ENCODE results near the gene ELAPOR1.

ELAPOR1 gene

GRCh38 chr1:109099938-109100773 is 13.8 kb upstream of the ELAPOR1 start:
- H3K36me3 ChIP-seq (ENCODE audit: control insufficient read depth, insufficient read depth, low read length, severe bottlenecking) = peaks cover 23% of the 10 kb centered on the region
- H3K9ac ChIP-seq (ENCODE audit: low read length) = peak overlapping the region; percentile 99
- peak overlapping the region; percentile 98 for H3K4me3 ChIP-seq (ENCODE audit: low read length)
- no peaks in the 10 kb centered on the region for H3K9me3 ChIP-seq (ENCODE audit: control insufficient read depth, low read length)
- peak; percentile 99 for DNase-seq (ENCODE audit: low read depth)
- H3K4me1 ChIP-seq (ENCODE audit: control insufficient read depth, insufficient read depth, low read length) = peaks cover 16% of the 10 kb centered on the region
- H3K27me3 ChIP-seq (replicated peaks; ENCODE audit: control insufficient read depth, insufficient read depth, low read length) = no peaks in the 10 kb centered on the region

GRCh38 chr1:109104364-109105151 is 9.4 kb upstream of the ELAPOR1 start:
- Histone ChIP-seq H3K4me1 (ENCODE audit: control insufficient read depth, insufficient read depth, low read length) (peaks cover 16% of the 10 kb centered on the region), H3K9me3 (ENCODE audit: control insufficient read depth, low read length) (no peaks in the 10 kb centered on the region), H3K9ac (ENCODE audit: low read length) (no peak overlapping the region), H3K4me3 (ENCODE audit: low read length) (no peak overlapping the region), H3K36me3 (ENCODE audit: control insufficient read depth, insufficient read depth, low read length, severe bottlenecking) (peaks cover 10% of the 10 kb centered on the region), H3K27me3 (replicated peaks; ENCODE audit: control insufficient read depth, insufficient read depth, low read length) (no peaks in the 10 kb centered on the region)
- peak; percentile 9 for DNase-seq (ENCODE audit: low read depth)

GRCh38 chr1:109105881-109106280 is 8.0 kb upstream of the ELAPOR1 start:
- Histone ChIP-seq H3K36me3 (ENCODE audit: control insufficient read depth, insufficient read depth, low read length, severe bottlenecking) (peaks cover 10% of the 10 kb centered on the region), H3K9ac (ENCODE audit: low read length) (no peak overlapping the region), H3K4me3 (ENCODE audit: low read length) (no peak overlapping the region), H3K27me3 (replicated peaks; ENCODE audit: control insufficient read depth, insufficient read depth, low read length) (no peaks in the 10 kb centered on the region), H3K4me1 (ENCODE audit: control insufficient read depth, insufficient read depth, low read length) (peaks cover 14% of the 10 kb centered on the region), H3K9me3 (ENCODE audit: control insufficient read depth, low read length) (no peaks in the 10 kb centered on the region)
- DNase-seq (ENCODE audit: low read depth) = no peak

GRCh38 chr1:109107785-109108184 is 6.1 kb upstream of the ELAPOR1 start:
- DNase-seq (ENCODE audit: low read depth) = no peak
- Histone ChIP-seq H3K4me3 (ENCODE audit: low read length) (no peak overlapping the region), H3K4me1 (ENCODE audit: control insufficient read depth, insufficient read depth, low read length) (peaks cover 22% of the 10 kb centered on the region), H3K36me3 (ENCODE audit: control insufficient read depth, insufficient read depth, low read length, severe bottlenecking) (peaks cover 5% of the 10 kb centered on the region), H3K9me3 (ENCODE audit: control insufficient read depth, low read length) (no peaks in the 10 kb centered on the region), H3K9ac (ENCODE audit: low read length) (no peak overlapping the region), H3K27me3 (replicated peaks; ENCODE audit: control insufficient read depth, insufficient read depth, low read length) (no peaks in the 10 kb centered on the region)

- Histone ChIP-seq H3K4me1 (ENCODE audit: control insufficient read depth, insufficient read depth, low read length) (peaks cover 22% of the 10 kb centered on the region), H3K9ac (ENCODE audit: low read length) (no peak overlapping the region), H3K36me3 (ENCODE audit: control insufficient read depth, insufficient read depth, low read length, severe bottlenecking) (no peaks in the 10 kb centered on the region), H3K27me3 (replicated peaks; ENCODE audit: control insufficient read depth, insufficient read depth, low read length) (peaks cover 13% of the 10 kb centered on the region), H3K9me3 (ENCODE audit: control insufficient read depth, low read length) (no peaks in the 10 kb centered on the region), H3K4me3 (ENCODE audit: low read length) (no peak overlapping the region)
- DNase-seq (ENCODE audit: low read depth) = no peak
These were observed 4.0 kb upstream of the ELAPOR1 start for GRCh38 chr1:109109906-109110305.

GRCh38 chr1:109111386-109112055 is 2.4 kb upstream of the ELAPOR1 start:
- peaks cover 15% of the 10 kb centered on the region for H3K27me3 ChIP-seq (replicated peaks; ENCODE audit: control insufficient read depth, insufficient read depth, low read length)
- no peaks in the 10 kb centered on the region for H3K36me3 ChIP-seq (ENCODE audit: control insufficient read depth, insufficient read depth, low read length, severe bottlenecking)
- H3K4me1 ChIP-seq (ENCODE audit: control insufficient read depth, insufficient read depth, low read length) = peaks cover 19% of the 10 kb centered on the region
- H3K4me3 ChIP-seq (ENCODE audit: low read length) = no peak overlapping the region
- no peak overlapping the region for H3K9ac ChIP-seq (ENCODE audit: low read length)
- no peaks in the 10 kb centered on the region for H3K9me3 ChIP-seq (ENCODE audit: control insufficient read depth, low read length)
- DNase-seq (ENCODE audit: low read depth) = no peak

- H3K9ac ChIP-seq (ENCODE audit: low read length) = peak overlapping the region; percentile 5
- DNase-seq (ENCODE audit: low read depth) = no peak
- H3K4me3 ChIP-seq (ENCODE audit: low read length) = peak overlapping the region; percentile 71
- H3K27me3 ChIP-seq (replicated peaks; ENCODE audit: control insufficient read depth, insufficient read depth, low read length) = peaks cover 15% of the 10 kb centered on the region
- H3K36me3 ChIP-seq (ENCODE audit: control insufficient read depth, insufficient read depth, low read length, severe bottlenecking) = no peaks in the 10 kb centered on the region
- peaks cover 19% of the 10 kb centered on the region for H3K4me1 ChIP-seq (ENCODE audit: control insufficient read depth, insufficient read depth, low read length)
- H3K9me3 ChIP-seq (ENCODE audit: control insufficient read depth, low read length) = no peaks in the 10 kb centered on the region
These were observed 1.8 kb upstream of the ELAPOR1 start for GRCh38 chr1:109112056-109112651.

GRCh38 chr1:109112652-109113285 is 1.1 kb upstream of the ELAPOR1 start:
- H3K9ac ChIP-seq (ENCODE audit: low read length) = peak overlapping the region; percentile 5
- peaks cover 19% of the 10 kb centered on the region for H3K4me1 ChIP-seq (ENCODE audit: control insufficient read depth, insufficient read depth, low read length)
- peak; percentile 95 for DNase-seq (ENCODE audit: low read depth)
- no peaks in the 10 kb centered on the region for H3K9me3 ChIP-seq (ENCODE audit: control insufficient read depth, low read length)
- H3K27me3 ChIP-seq (replicated peaks; ENCODE audit: control insufficient read depth, insufficient read depth, low read length) = peaks cover 15% of the 10 kb centered on the region
- peak overlapping the region; percentile 71 for H3K4me3 ChIP-seq (ENCODE audit: low read length)
- no peaks in the 10 kb centered on the region for H3K36me3 ChIP-seq (ENCODE audit: control insufficient read depth, insufficient read depth, low read length, severe bottlenecking)

- no peaks in the 10 kb centered on the region for H3K9me3 ChIP-seq (ENCODE audit: control insufficient read depth, low read length)
- no peak for DNase-seq (ENCODE audit: low read depth)
- no peaks in the 10 kb centered on the region for H3K36me3 ChIP-seq (ENCODE audit: control insufficient read depth, insufficient read depth, low read length, severe bottlenecking)
- H3K4me1 ChIP-seq (ENCODE audit: control insufficient read depth, insufficient read depth, low read length) = peaks cover 19% of the 10 kb centered on the region
- no peak overlapping the region for H3K9ac ChIP-seq (ENCODE audit: low read length)
- H3K27me3 ChIP-seq (replicated peaks; ENCODE audit: control insufficient read depth, insufficient read depth, low read length) = peaks cover 15% of the 10 kb centered on the region
- no peak overlapping the region for H3K4me3 ChIP-seq (ENCODE audit: low read length)
These were observed 393 bp downstream of the ELAPOR1 start for GRCh38 chr1:109114342-109114674.

- Histone ChIP-seq H3K4me3 (ENCODE audit: low read length) (no peak overlapping the region), H3K27me3 (replicated peaks; ENCODE audit: control insufficient read depth, insufficient read depth, low read length) (peaks cover 15% of the 10 kb centered on the region), H3K36me3 (ENCODE audit: control insufficient read depth, insufficient read depth, low read length, severe bottlenecking) (no peaks in the 10 kb centered on the region), H3K4me1 (ENCODE audit: control insufficient read depth, insufficient read depth, low read length) (peaks cover 19% of the 10 kb centered on the region), H3K9me3 (ENCODE audit: control insufficient read depth, low read length) (no peaks in the 10 kb centered on the region), H3K9ac (ENCODE audit: low read length) (no peak overlapping the region)
- DNase-seq (ENCODE audit: low read depth) = no peak
These were observed 1.8 kb downstream of the ELAPOR1 start for GRCh38 chr1:109115685-109116084.

Measured in adipocyte (in vitro differentiated cells).